Measurements from ENCODE around the gene LMX1A. TPM values are rescaled to one million over a fixed set of nuclear protein-coding genes. Genes with fewer than 3 reads are reported as not detected.

Gene LMX1A
- total RNA-seq, 1 experiment from 2014 or later = not detected

- POLR2A ChIA-PET = no interaction called here
- H3K4me3 ChIP-seq (ENCODE audit: low read depth in 2 of 2, low read length in 2 of 2) = no peak overlapping the region
- TF ChIP-seq, protein P1, sequence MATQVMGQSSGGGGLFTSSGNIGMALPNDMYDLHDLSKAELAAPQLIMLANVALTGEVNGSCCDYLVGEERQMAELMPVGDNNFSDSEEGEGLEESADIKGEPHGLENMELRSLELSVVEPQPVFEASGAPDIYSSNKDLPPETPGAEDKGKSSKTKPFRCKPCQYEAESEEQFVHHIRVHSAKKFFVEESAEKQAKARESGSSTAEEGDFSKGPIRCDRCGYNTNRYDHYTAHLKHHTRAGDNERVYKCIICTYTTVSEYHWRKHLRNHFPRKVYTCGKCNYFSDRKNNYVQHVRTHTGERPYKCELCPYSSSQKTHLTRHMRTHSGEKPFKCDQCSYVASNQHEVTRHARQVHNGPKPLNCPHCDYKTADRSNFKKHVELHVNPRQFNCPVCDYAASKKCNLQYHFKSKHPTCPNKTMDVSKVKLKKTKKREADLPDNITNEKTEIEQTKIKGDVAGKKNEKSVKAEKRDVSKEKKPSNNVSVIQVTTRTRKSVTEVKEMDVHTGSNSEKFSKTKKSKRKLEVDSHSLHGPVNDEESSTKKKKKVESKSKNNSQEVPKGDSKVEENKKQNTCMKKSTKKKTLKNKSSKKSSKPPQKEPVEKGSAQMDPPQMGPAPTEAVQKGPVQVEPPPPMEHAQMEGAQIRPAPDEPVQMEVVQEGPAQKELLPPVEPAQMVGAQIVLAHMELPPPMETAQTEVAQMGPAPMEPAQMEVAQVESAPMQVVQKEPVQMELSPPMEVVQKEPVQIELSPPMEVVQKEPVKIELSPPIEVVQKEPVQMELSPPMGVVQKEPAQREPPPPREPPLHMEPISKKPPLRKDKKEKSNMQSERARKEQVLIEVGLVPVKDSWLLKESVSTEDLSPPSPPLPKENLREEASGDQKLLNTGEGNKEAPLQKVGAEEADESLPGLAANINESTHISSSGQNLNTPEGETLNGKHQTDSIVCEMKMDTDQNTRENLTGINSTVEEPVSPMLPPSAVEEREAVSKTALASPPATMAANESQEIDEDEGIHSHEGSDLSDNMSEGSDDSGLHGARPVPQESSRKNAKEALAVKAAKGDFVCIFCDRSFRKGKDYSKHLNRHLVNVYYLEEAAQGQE (IDR thresholded peaks at IDR 0.05; ENCODE audit: insufficient read depth in 1 of 2, low read depth in 2 of 2, low read length in 1 of 2) = no peak
- no peak for TF ChIP-seq POLR2AphosphoS5 (IDR thresholded peaks at IDR 0.05; ENCODE audit: low read depth, low read length)
- no peak for TF ChIP-seq SIN3A (IDR thresholded peaks at IDR 0.05; ENCODE audit: borderline replicate concordance, insufficient read depth, low read depth, low read length)
- no peak for TF ChIP-seq TCF7L2 (IDR thresholded peaks at IDR 0.05; ENCODE audit: low read depth, low read length)
- peak; percentile 76 for TF ChIP-seq CTCF (IDR thresholded peaks at IDR 0.05)
- no TSS peak for BruUV-seq (replicated peaks)
- CTCF ChIA-PET = interaction anchor here (0.6 to 1.2 kb wide), 3 partner anchors 109 to 335 kb away, joined by 3 to 4 read pairs (median 3); no protein-coding TSS in a partner anchor
- no peaks in the 10 kb centered on the region for H3K4me1 ChIP-seq (ENCODE audit: control insufficient read depth, insufficient read depth, low read length)
- H3K36me3 ChIP-seq (ENCODE audit: control insufficient read depth, insufficient read depth, low read length) = no peaks in the 10 kb centered on the region
- H3K27me3 ChIP-seq (ENCODE audit: control insufficient read depth, insufficient read depth, low read length) = 0 out of 2 replicates have a peak, but pooled peaks cover 3% of the 10 kb centered on the region
- in situ Hi-C loops (cut with HindIII; ENCODE audit: low pct_unique_long_range_greater_than_20kb, low sequenced_read_pairs) = no loop called here
- DNase-seq (ENCODE audit: low read depth, low spot score) (peak; percentile 20), ATAC-seq (no peak; the same call in 1 of the 2 replicates)
- H3K9me3 ChIP-seq (ENCODE audit: control insufficient read depth, insufficient read depth, low read depth, low read length) = no peaks in the 10 kb centered on the region
- H3K27ac ChIP-seq (ENCODE audit: low read length) = no peak overlapping the region
- intact Hi-C loops (cut with micrococcal nuclease; ENCODE audit: unreplicated experiment) = loop anchor here (2.0 kb wide), 1 partner anchor 111 kb away; no protein-coding TSS in a partner anchor
Measured at GRCh38 chr1:165257969-165258459, 98.5 kb downstream of the LMX1A start.

DNA sequence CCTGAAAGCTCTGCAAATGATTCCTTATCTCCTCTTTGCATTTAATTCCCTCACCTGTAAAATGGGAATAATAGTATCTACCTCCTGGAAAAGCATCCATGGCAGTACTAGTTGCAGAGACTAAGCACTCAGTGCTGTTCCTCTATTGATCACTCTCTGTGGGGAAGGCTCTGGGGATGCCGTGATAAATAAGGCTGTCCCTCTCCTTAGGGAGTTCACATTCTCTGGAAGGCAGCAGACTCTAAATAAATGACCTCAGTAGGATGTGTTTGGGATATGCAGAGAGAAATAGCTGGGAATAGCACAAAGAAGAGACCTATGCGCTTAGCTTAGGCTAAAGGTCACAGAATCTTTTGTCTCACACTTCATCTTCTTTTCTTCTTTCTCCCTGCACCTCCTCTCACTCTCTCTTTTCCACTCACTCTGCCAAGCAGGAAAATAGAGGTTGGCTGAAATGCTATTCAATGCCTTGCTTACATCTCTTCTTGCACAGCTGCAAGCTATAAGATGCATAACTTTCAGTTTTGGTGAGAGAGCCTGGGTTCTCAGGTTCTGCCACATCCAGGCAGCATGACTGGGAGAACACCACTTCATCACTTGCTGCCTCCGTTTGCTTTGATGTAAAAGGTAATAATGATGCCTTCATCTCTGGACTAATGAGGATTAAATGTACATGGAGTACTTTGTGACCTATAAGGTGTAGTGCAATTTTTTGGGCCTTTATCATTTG is 101.5 kb downstream of the LMX1A start:
- no peaks in the 10 kb centered on the region for H3K4me1 ChIP-seq (ENCODE audit: control insufficient read depth, insufficient read depth, low read length)
- no TSS peak for BruUV-seq (replicated peaks)
- H3K36me3 ChIP-seq (ENCODE audit: control insufficient read depth, insufficient read depth, low read length) = no peaks in the 10 kb centered on the region
- 0 out of 2 replicates have a peak, but pooled peaks cover 3% of the 10 kb centered on the region for H3K27me3 ChIP-seq (ENCODE audit: control insufficient read depth, insufficient read depth, low read length)
- H3K27ac ChIP-seq (ENCODE audit: low read length) = no peak overlapping the region
- H3K9me3 ChIP-seq (ENCODE audit: control insufficient read depth, insufficient read depth, low read depth, low read length) = no peaks in the 10 kb centered on the region
- ChIA-PET POLR2A (no interaction called here), CTCF (no interaction called here)
- H3K4me3 ChIP-seq (ENCODE audit: low read depth in 2 of 2, low read length in 2 of 2) = no peak overlapping the region
- no peak for DNase-seq (ENCODE audit: low read depth, low spot score)
- ATAC-seq = no peak
- in situ Hi-C loops (cut with HindIII; ENCODE audit: low pct_unique_long_range_greater_than_20kb, low sequenced_read_pairs) = no loop called here
- intact Hi-C loops (cut with micrococcal nuclease; ENCODE audit: unreplicated experiment) = no loop called here
- TF ChIP-seq, protein P1 (IDR thresholded peaks at IDR 0.05; ENCODE audit: insufficient read depth in 1 of 2, low read depth in 2 of 2, low read length in 1 of 2) = no peak
- no peak for TF ChIP-seq CTCF (IDR thresholded peaks at IDR 0.05)
- no peak for TF ChIP-seq POLR2AphosphoS5 (IDR thresholded peaks at IDR 0.05; ENCODE audit: low read depth, low read length)
- TF ChIP-seq SIN3A (IDR thresholded peaks at IDR 0.05; ENCODE audit: borderline replicate concordance, insufficient read depth, low read depth, low read length) = no peak
- TF ChIP-seq TCF7L2 (IDR thresholded peaks at IDR 0.05; ENCODE audit: low read depth, low read length) = no peak

Measured in Panc1 (cell line).